Esophagus muscularis mucosa (tissue), 3 donors: ENCODE data around the gene PARS2.

Experiments used
- POLR2AphosphoS5 ChIP-seq, 2 donors: sonication (generic); formaldehyde crosslinking; IDR thresholded peaks; one replicate each; pipeline ENCODE4 v1.6.1; 2017; ENCODE audit warnings: antibody characterized with exemption in 2 of 2
- TF ChIP-seq, protein P1 (sequence below), 3 experiments: fragments of 200-600 bp in 2 of 3; fragments of 450-650 bp in 1 of 3; sonication (generic) in 2 of 3; IDR thresholded peaks; one replicate each; pipeline ENCODE4 v1.5.1; 2017 to 2019; ENCODE audit warnings: antibody characterized with exemption in 3 of 3, mild to moderate bottlenecking in 2 of 3, moderate library complexity in 1 of 3

DNA sequence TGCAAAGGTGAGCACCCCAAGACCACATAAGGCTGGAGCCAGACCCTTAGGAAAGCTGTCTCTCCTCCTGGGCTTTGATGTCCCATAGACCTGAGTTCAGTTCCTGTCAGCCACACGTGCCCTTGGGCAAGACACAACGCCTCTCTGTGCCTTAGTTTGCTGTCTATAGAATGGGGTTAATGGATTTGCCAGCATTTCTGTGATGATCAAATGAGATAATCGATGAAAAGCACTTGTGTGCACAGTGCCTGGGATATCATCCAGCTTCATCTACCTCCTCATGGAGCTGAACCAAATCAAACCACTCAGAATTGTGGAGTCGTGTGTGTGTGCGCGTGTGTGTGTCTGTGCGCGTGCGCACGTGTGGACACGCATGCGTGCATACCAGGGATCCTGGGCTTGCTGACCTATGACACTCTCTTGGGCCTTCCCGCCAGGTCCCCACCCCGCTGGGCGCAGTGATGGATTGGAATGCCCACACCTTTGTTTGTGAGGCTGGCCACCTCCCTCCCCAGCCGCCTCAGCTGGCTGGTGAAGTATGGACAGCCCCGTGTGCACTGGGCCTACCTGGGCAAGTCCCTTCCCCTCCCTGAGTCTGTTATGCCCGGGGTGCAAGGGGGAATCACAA lies 31.6 kb upstream of the PARS2 start:
- TF ChIP-seq, protein P1, sequence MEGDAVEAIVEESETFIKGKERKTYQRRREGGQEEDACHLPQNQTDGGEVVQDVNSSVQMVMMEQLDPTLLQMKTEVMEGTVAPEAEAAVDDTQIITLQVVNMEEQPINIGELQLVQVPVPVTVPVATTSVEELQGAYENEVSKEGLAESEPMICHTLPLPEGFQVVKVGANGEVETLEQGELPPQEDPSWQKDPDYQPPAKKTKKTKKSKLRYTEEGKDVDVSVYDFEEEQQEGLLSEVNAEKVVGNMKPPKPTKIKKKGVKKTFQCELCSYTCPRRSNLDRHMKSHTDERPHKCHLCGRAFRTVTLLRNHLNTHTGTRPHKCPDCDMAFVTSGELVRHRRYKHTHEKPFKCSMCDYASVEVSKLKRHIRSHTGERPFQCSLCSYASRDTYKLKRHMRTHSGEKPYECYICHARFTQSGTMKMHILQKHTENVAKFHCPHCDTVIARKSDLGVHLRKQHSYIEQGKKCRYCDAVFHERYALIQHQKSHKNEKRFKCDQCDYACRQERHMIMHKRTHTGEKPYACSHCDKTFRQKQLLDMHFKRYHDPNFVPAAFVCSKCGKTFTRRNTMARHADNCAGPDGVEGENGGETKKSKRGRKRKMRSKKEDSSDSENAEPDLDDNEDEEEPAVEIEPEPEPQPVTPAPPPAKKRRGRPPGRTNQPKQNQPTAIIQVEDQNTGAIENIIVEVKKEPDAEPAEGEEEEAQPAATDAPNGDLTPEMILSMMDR (IDR thresholded peaks at IDR 0.05) = no peak
- no peak for TF ChIP-seq POLR2AphosphoS5 (IDR thresholded peaks at IDR 0.05)
